ENCODE results near the gene CHRNA9.

CHRNA9 gene

DNA sequence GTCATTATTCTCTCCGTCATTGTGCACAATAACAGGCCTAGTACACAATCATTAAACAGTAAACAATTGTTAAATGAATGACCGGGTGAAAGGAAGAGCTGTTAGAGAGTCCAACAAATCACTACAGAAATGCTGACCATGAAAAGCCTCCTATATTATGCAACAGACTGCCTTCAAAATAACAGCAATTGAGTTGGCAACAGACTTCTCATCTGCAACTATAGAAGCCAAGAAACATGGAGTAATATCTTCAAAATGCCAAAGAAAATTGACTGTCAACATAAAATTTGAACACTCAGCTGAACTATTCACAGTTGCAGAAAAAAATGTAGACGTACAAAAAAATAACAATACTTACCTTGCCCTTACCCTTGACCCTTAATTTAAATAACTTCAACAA is 26.2 kb downstream of the CHRNA9 start:
- H4K20me1 ChIP-seq (ENCODE audit: insufficient read depth, low read length), result no peaks in the 10 kb centered on the region
- no peak overlapping the region for H3K9ac ChIP-seq (ENCODE audit: low read length)
- H3K27ac ChIP-seq (ENCODE audit: low read length), result no peak overlapping the region
- H3K9me3 ChIP-seq (replicated peaks; ENCODE audit: insufficient read depth, low read length), result no peaks in the 10 kb centered on the region
- no peaks in the 10 kb centered on the region for H3K79me2 ChIP-seq (ENCODE audit: low read length)
- H3K27me3 ChIP-seq (replicated peaks; ENCODE audit: insufficient read depth, low read length), result no peaks in the 10 kb centered on the region
- H3K4me2 ChIP-seq (ENCODE audit: low read depth, low read length), result no peak overlapping the region
- no peaks in the 10 kb centered on the region for H3F3A ChIP-seq (ENCODE audit: insufficient read depth, low read length)
- no peaks in the 10 kb centered on the region for H3K4me1 ChIP-seq (ENCODE audit: low read length)
- TF ChIP-seq EZH2phosphoT487 (IDR thresholded peaks at IDR 0.05; ENCODE audit: low read length), result no peak
- no peak for TF ChIP-seq EZH2 (optimal IDR thresholded peaks at IDR 0.05; ENCODE audit: low read depth, low read length)
- TF ChIP-seq, protein P1, sequence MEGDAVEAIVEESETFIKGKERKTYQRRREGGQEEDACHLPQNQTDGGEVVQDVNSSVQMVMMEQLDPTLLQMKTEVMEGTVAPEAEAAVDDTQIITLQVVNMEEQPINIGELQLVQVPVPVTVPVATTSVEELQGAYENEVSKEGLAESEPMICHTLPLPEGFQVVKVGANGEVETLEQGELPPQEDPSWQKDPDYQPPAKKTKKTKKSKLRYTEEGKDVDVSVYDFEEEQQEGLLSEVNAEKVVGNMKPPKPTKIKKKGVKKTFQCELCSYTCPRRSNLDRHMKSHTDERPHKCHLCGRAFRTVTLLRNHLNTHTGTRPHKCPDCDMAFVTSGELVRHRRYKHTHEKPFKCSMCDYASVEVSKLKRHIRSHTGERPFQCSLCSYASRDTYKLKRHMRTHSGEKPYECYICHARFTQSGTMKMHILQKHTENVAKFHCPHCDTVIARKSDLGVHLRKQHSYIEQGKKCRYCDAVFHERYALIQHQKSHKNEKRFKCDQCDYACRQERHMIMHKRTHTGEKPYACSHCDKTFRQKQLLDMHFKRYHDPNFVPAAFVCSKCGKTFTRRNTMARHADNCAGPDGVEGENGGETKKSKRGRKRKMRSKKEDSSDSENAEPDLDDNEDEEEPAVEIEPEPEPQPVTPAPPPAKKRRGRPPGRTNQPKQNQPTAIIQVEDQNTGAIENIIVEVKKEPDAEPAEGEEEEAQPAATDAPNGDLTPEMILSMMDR (IDR thresholded peaks at IDR 0.05; ENCODE audit: low read length), result no peak
- H3K4me3 ChIP-seq (ENCODE audit: low read length), result no peak overlapping the region
- no peaks in the 10 kb centered on the region for H3K36me3 ChIP-seq (replicated peaks; ENCODE audit: insufficient read depth, low read length)
- no peak for DNase-seq
- no peaks in the 10 kb centered on the region for H3K9me2 ChIP-seq (replicated peaks; ENCODE audit: insufficient read depth, low read length)
- H2AFZ ChIP-seq (ENCODE audit: low read length), result no peak overlapping the region

DNA sequence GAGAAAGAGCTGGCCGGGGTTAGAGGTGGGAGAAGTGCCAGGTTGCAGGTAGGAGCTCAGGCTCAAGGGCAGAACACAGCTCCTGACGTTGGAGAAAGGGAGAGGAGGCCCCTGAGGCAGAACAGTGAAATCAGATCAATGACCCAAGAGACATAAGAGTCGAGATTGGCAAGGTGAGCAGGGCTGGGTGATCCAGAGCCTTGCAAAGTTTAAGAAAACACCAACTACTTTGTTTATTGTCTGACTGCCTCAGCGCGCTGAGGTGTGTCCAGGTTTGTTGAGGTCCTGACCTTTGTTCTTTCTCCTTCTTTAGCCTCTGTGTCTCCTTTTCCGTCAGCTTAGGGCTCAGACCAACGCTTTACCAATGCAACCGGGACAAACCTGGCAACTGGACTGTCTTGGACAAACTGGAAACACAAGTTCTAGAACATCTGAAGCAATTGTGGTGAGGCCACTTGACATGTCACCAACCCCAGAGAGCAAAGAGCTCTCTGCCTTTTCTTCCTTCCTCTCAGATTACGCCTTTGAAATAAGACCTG is 28.3 kb downstream of the CHRNA9 start:
- no peaks in the 10 kb centered on the region for H3K9me3 ChIP-seq (replicated peaks; ENCODE audit: insufficient read depth, low read length)
- no peaks in the 10 kb centered on the region for H3K36me3 ChIP-seq (replicated peaks; ENCODE audit: insufficient read depth, low read length)
- H3K9ac ChIP-seq (ENCODE audit: low read length), result no peak overlapping the region
- no peak overlapping the region for H3K27ac ChIP-seq (ENCODE audit: low read length)
- H3F3A ChIP-seq (ENCODE audit: insufficient read depth, low read length), result no peaks in the 10 kb centered on the region
- H3K27me3 ChIP-seq (replicated peaks; ENCODE audit: insufficient read depth, low read length), result no peaks in the 10 kb centered on the region
- H2AFZ ChIP-seq (ENCODE audit: low read length), result no peak overlapping the region
- H3K79me2 ChIP-seq (ENCODE audit: low read length), result no peaks in the 10 kb centered on the region
- no peak overlapping the region for H3K4me3 ChIP-seq (ENCODE audit: low read length)
- no peak overlapping the region for H3K4me2 ChIP-seq (ENCODE audit: low read depth, low read length)
- H3K4me1 ChIP-seq (ENCODE audit: low read length), result no peaks in the 10 kb centered on the region
- H3K9me2 ChIP-seq (replicated peaks; ENCODE audit: insufficient read depth, low read length), result no peaks in the 10 kb centered on the region
- DNase-seq, result no peak
- H4K20me1 ChIP-seq (ENCODE audit: insufficient read depth, low read length), result no peaks in the 10 kb centered on the region
- no peak for TF ChIP-seq EZH2phosphoT487 (IDR thresholded peaks at IDR 0.05; ENCODE audit: low read length)

DNA sequence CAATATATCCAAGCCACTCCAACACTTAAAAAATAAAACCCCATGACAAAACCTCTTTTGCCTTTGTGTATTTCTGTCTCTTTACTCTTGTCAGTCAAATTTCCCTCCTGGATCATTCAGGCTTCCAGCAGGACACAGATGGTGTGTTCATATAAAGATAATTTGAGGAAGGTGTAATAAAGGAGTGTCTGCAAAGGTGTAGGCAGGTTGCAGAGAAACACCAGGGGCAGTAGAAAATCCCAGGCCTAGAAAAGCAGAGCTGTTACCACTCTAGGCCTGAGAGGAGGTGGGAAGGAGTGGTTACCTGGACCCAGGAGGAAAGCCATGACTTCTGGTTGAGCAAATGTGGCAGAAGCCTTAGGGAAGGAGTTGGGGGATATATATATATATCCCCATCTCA is 28.8 kb downstream of the CHRNA9 start:
- H3K27ac ChIP-seq (ENCODE audit: low read length), result no peak overlapping the region

DNA sequence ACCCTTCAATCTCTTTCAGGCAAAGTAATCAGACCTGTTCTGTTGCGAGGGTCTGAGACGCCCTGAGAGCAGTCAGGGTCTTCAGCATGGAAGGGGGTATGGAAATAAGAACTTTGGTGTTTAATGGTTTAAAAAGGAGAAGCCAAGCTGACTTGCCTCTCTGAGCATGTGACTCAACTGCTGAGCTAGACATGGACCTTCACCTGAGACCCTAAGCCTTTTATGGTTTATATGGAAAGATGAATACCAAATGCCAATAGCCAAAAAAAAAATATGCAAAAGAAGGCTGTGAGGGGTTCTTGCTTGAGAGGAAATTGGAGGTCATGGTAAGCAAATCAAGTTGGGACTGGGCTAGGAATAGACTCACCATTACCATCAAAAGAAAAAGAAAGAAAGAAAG is 30.6 kb downstream of the CHRNA9 start:
- no peak for DNase-seq
- no peaks in the 10 kb centered on the region for H4K20me1 ChIP-seq (ENCODE audit: insufficient read depth, low read length)
- H2AFZ ChIP-seq (ENCODE audit: low read length), result no peak overlapping the region
- no peaks in the 10 kb centered on the region for H3K9me3 ChIP-seq (replicated peaks; ENCODE audit: insufficient read depth, low read length)
- H3K4me2 ChIP-seq (ENCODE audit: low read depth, low read length), result no peak overlapping the region
- no peaks in the 10 kb centered on the region for H3K27me3 ChIP-seq (replicated peaks; ENCODE audit: insufficient read depth, low read length)
- H3K79me2 ChIP-seq (ENCODE audit: low read length), result no peaks in the 10 kb centered on the region
- H3K4me3 ChIP-seq (ENCODE audit: low read length), result no peak overlapping the region
- H3K4me1 ChIP-seq (ENCODE audit: low read length), result no peaks in the 10 kb centered on the region
- no peak overlapping the region for H3K9ac ChIP-seq (ENCODE audit: low read length)
- no peaks in the 10 kb centered on the region for H3K36me3 ChIP-seq (replicated peaks; ENCODE audit: insufficient read depth, low read length)
- no peaks in the 10 kb centered on the region for H3F3A ChIP-seq (ENCODE audit: insufficient read depth, low read length)
- H3K27ac ChIP-seq (ENCODE audit: low read length), result no peak overlapping the region
- TF ChIP-seq EZH2 (optimal IDR thresholded peaks at IDR 0.05; ENCODE audit: low read depth, low read length), result no peak
- TF ChIP-seq, protein P1 (IDR thresholded peaks at IDR 0.05; ENCODE audit: low read length), result no peak
- TF ChIP-seq EZH2phosphoT487 (IDR thresholded peaks at IDR 0.05; ENCODE audit: low read length), result no peak
- H3K9me2 ChIP-seq (replicated peaks; ENCODE audit: insufficient read depth, low read length), result no peaks in the 10 kb centered on the region

More for the DNA sequence above, 28.8 kb downstream of the CHRNA9 start:
- no peaks in the 10 kb centered on the region for H3K9me3 ChIP-seq (replicated peaks; ENCODE audit: insufficient read depth, low read length)
- H3K4me2 ChIP-seq (ENCODE audit: low read depth, low read length), result no peak overlapping the region
- H3K9me2 ChIP-seq (replicated peaks; ENCODE audit: insufficient read depth, low read length), result no peaks in the 10 kb centered on the region
- no peaks in the 10 kb centered on the region for H4K20me1 ChIP-seq (ENCODE audit: insufficient read depth, low read length)
- TF ChIP-seq, protein P1 (IDR thresholded peaks at IDR 0.05; ENCODE audit: low read length), result no peak
- no peak for TF ChIP-seq EZH2phosphoT487 (IDR thresholded peaks at IDR 0.05; ENCODE audit: low read length)
- TF ChIP-seq EZH2 (optimal IDR thresholded peaks at IDR 0.05; ENCODE audit: low read depth, low read length), result no peak
- no peak overlapping the region for H3K4me3 ChIP-seq (ENCODE audit: low read length)
- H3K9ac ChIP-seq (ENCODE audit: low read length), result no peak overlapping the region
- no peaks in the 10 kb centered on the region for H3K36me3 ChIP-seq (replicated peaks; ENCODE audit: insufficient read depth, low read length)
- H3K79me2 ChIP-seq (ENCODE audit: low read length), result no peaks in the 10 kb centered on the region
- H3K4me1 ChIP-seq (ENCODE audit: low read length), result no peaks in the 10 kb centered on the region
- no peak for DNase-seq
- no peaks in the 10 kb centered on the region for H3F3A ChIP-seq (ENCODE audit: insufficient read depth, low read length)
- no peaks in the 10 kb centered on the region for H3K27me3 ChIP-seq (replicated peaks; ENCODE audit: insufficient read depth, low read length)
- no peak overlapping the region for H2AFZ ChIP-seq (ENCODE audit: low read length)

Data from MM.1S (cell line).